SU-DHL-6 (cell line): ENCODE data around the gene GCH1.

Experiments
- H2AFZ ChIP-seq: fragments of 200-600 bp; sonication (generic); 2 replicates; pipeline ENCODE4 v1.6.1; 2014; ENCODE audit warnings: low read depth, mild to moderate bottlenecking, moderate library complexity, mixed read lengths, antibody characterized with exemption, low read length; ENCODE audit not compliant: severe bottlenecking
- H3F3A ChIP-seq: fragments of 200-600 bp; shearing (Covaris generic); 2 replicates; pipeline ENCODE4 v1.6.0; 2016; ENCODE audit warnings: antibody characterized with exemption, mild to moderate bottlenecking; ENCODE audit not compliant: insufficient read depth
- H3K27ac ChIP-seq: fragments of 200-600 bp; sonication (generic); 2 replicates; pipeline ENCODE4 v1.5.1; 2016; ENCODE audit warnings: low read depth, mild to moderate bottlenecking, low read length, moderate library complexity, mixed read lengths
- H3K27me3 ChIP-seq: fragments of 200-600 bp; sonication (generic), shearing (Covaris generic); 2 replicates; pipeline ENCODE4 v1.6.0; 2014; ENCODE audit warnings: mild to moderate bottlenecking, low read length
- H3K36me3 ChIP-seq: fragments of 200-600 bp; sonication (generic); 2 replicates; pipeline ENCODE4 v1.6.1; 2014; ENCODE audit warnings: mild to moderate bottlenecking, low read length, mixed read lengths
- H3K4me2 ChIP-seq: fragments of 300-600, 200-600 bp; shearing (Covaris generic), sonication (generic); 2 replicates; pipeline ENCODE4 v1.6.0; 2014; ENCODE audit warnings: low read length, low read depth, mild to moderate bottlenecking; ENCODE audit not compliant: poor library complexity, severe bottlenecking
- H3K4me3 ChIP-seq: fragments of 200-600 bp; sonication (generic); 2 replicates; pipeline ENCODE4 v1.5.1; 2014; ENCODE audit warnings: antibody characterized with exemption, low read length, mild to moderate bottlenecking, mixed read lengths; ENCODE audit not compliant: insufficient read depth, poor library complexity, severe bottlenecking
- H3K79me2 ChIP-seq: fragments of 200-600 bp; sonication (generic); 2 replicates; pipeline ENCODE4 v1.6.1; 2014; ENCODE audit warnings: mild to moderate bottlenecking, low read length, moderate library complexity; ENCODE audit not compliant: insufficient read depth
- H3K9ac ChIP-seq: fragments of 200-600 bp; sonication (generic); 2 replicates; pipeline ENCODE4 v1.7.0; 2014; ENCODE audit warnings: mild to moderate bottlenecking, low read length
- H3K9me2 ChIP-seq: fragments of 200-600 bp; sonication (generic); replicated peaks from 2 replicates; pipeline ENCODE4 v1.6.1; 2014; ENCODE audit warnings: low read length; ENCODE audit not compliant: insufficient read depth
- H3K9me3 ChIP-seq: fragments of 200-600 bp; sonication (generic); 2 replicates; pipeline ENCODE4 v1.6.1; 2014; ENCODE audit warnings: low read length, mixed read lengths; ENCODE audit not compliant: insufficient read depth
- H4K20me1 ChIP-seq: fragments of 200-600 bp; sonication (generic); 2 replicates; pipeline ENCODE4 v1.6.1; 2014; ENCODE audit warnings: low read depth, mild to moderate bottlenecking, antibody characterized with exemption, low read length, moderate library complexity, mixed read lengths
- CTCF ChIP-seq: fragments of 200-600 bp; sonication (generic); IDR thresholded peaks from one replicate; pipeline ENCODE4 v1.5.1; 2017; ENCODE audit warnings: antibody characterized with exemption, mild to moderate bottlenecking, low read length, moderate library complexity; ENCODE audit not compliant: insufficient read depth, poor library complexity, severe bottlenecking
- EZH2phosphoT487 ChIP-seq: fragments of 200-600 bp; sonication (generic), shearing (Covaris generic); conservative IDR thresholded peaks from 2 replicates; pipeline ENCODE4 v1.6.1; 2018; ENCODE audit warnings: mild to moderate bottlenecking, antibody characterized with exemption, low read length, moderate library complexity, mixed read lengths

GCH1 gene

DNA sequence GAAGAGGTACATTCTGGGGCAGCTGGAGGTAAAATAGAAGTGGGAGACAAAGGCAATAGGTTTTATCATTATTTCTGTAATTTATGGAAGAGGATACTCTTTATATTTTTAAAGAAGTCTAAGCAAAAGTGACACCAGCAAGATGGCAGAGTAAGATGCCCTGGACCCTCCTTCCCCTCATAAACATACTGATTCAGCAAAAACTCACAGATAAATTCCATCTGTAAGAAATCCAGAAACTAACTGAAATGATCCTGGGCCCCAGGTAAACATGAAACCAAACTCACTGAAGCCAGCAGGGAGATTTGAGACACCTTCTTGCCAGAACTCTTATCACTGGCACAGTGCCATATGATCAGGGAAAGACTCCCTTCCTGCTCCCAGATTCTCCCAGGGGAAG, 79.9 kb downstream of the GCH1 start:
- Histone ChIP-seq H3K27ac (no peak overlapping the region), H3K9ac (no peak overlapping the region), H3K4me3 (no peak overlapping the region), H3F3A (no peaks in the 10 kb centered on the region), H3K4me2 (no peak overlapping the region), H3K79me2 (no peaks in the 10 kb centered on the region), H3K9me3 (no peaks in the 10 kb centered on the region), H3K9me2 (no peaks in the 10 kb centered on the region), H4K20me1 (no peaks in the 10 kb centered on the region), H3K36me3 (no peaks in the 10 kb centered on the region), H3K27me3 (no peaks in the 10 kb centered on the region), H2AFZ (no peak overlapping the region)
- no peak for TF ChIP-seq EZH2phosphoT487
- TF ChIP-seq CTCF = no peak

- TF ChIP-seq CTCF = no peak
- TF ChIP-seq EZH2phosphoT487 = no peak
- Histone ChIP-seq H3K4me3 (no peak overlapping the region), H3K9me2 (no peaks in the 10 kb centered on the region), H3K36me3 (no peaks in the 10 kb centered on the region), H3K9me3 (no peaks in the 10 kb centered on the region), H3K27ac (no peak overlapping the region), H2AFZ (no peak overlapping the region), H3K9ac (no peak overlapping the region), H4K20me1 (no peaks in the 10 kb centered on the region), H3F3A (no peaks in the 10 kb centered on the region), H3K27me3 (no peaks in the 10 kb centered on the region), H3K79me2 (no peaks in the 10 kb centered on the region), H3K4me2 (no peak overlapping the region)
Observed at GRCh38 chr14:54818201-54819133, 84.2 kb downstream of the GCH1 start.

DNA sequence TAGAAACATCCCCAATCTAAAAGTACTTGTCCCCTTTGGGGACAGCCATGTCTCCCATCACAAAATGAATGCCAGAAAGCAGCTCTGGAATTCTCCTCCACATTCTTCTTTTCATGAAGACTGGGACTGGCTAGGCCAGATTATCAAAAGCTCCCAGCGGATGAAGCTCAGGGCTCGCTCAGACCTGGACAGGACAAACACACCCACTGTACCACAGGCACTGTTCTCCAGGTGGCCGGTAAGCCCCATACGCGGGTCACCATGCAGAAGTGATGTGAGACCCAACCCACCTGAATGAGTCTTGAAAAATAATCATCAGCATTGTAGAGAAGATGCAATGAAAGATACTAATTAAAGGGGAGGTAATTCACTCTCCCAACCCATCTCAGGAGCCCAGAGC, 85.1 kb downstream of the GCH1 start:
- H3K9me3 ChIP-seq = no peaks in the 10 kb centered on the region
- no peak overlapping the region for H2AFZ ChIP-seq
- no peaks in the 10 kb centered on the region for H3K9me2 ChIP-seq
- H3K4me3 ChIP-seq = no peak overlapping the region
- TF ChIP-seq CTCF = no peak
- H3K79me2 ChIP-seq = no peaks in the 10 kb centered on the region
- no peaks in the 10 kb centered on the region for H4K20me1 ChIP-seq
- H3K36me3 ChIP-seq = no peaks in the 10 kb centered on the region
- no peak overlapping the region for H3K27ac ChIP-seq
- H3K27me3 ChIP-seq = no peaks in the 10 kb centered on the region
- H3F3A ChIP-seq = no peaks in the 10 kb centered on the region
- no peak overlapping the region for H3K4me2 ChIP-seq
- no peak overlapping the region for H3K9ac ChIP-seq
